ENCODE measurements around the gene AGBL4.

AGBL4 gene

GRCh38 chr1:48500541-48501450 is 1523.0 kb downstream of the AGBL4 start:
- peak overlapping the region; percentile 92 for H3K27ac ChIP-seq
- DNase-seq: peak; percentile 77

GRCh38 chr1:48499211-48499735 is 1524.5 kb downstream of the AGBL4 start:
- no peak for TF ChIP-seq CTCF (IDR thresholded peaks at IDR 0.05; ENCODE audit: low read depth, low read length)
- H3K27ac ChIP-seq: peak overlapping the region; percentile 64
- no peaks in the 10 kb centered on the region for H3K36me3 ChIP-seq
- no peak for DNase-seq
- H3K9me3 ChIP-seq (ENCODE audit: severe bottlenecking): no peaks in the 10 kb centered on the region
- no peaks in the 10 kb centered on the region for H3K27me3 ChIP-seq (ENCODE audit: insufficient read depth, low read depth, severe bottlenecking)
- no peak overlapping the region for H3K4me3 ChIP-seq (ENCODE audit: low read depth, low read length)

More at GRCh38 chr1:48500541-48501450, 1523.0 kb downstream of the AGBL4 start:
- H3K4me3 ChIP-seq (ENCODE audit: low read depth, low read length): peak overlapping the region; percentile 5; the same call in 1 of the 2 replicates
- H3K9me3 ChIP-seq (ENCODE audit: severe bottlenecking): no peaks in the 10 kb centered on the region
- no peaks in the 10 kb centered on the region for H3K27me3 ChIP-seq (ENCODE audit: insufficient read depth, low read depth, severe bottlenecking)
- no peaks in the 10 kb centered on the region for H3K36me3 ChIP-seq
- no peak for TF ChIP-seq CTCF (IDR thresholded peaks at IDR 0.05; ENCODE audit: low read depth, low read length)

GRCh38 chr1:48498096-48498791 is 1525.5 kb downstream of the AGBL4 start:
- Histone ChIP-seq H3K36me3 (no peaks in the 10 kb centered on the region), H3K27me3 (ENCODE audit: insufficient read depth, low read depth, severe bottlenecking) (no peaks in the 10 kb centered on the region), H3K9me3 (ENCODE audit: severe bottlenecking) (no peaks in the 10 kb centered on the region), H3K27ac (peak overlapping the region; percentile 64), H3K4me3 (ENCODE audit: low read depth, low read length) (peak overlapping the region; percentile 22)
- peak; percentile 88 for DNase-seq
- TF ChIP-seq CTCF (IDR thresholded peaks at IDR 0.05; ENCODE audit: low read depth, low read length): peak; percentile 91

GRCh38 chr1:48495911-48496310 is 1527.8 kb downstream of the AGBL4 start:
- Histone ChIP-seq H3K27me3 (ENCODE audit: insufficient read depth, low read depth, severe bottlenecking) (no peaks in the 10 kb centered on the region), H3K4me3 (ENCODE audit: low read depth, low read length) (no peak overlapping the region), H3K36me3 (no peaks in the 10 kb centered on the region), H3K9me3 (ENCODE audit: severe bottlenecking) (no peaks in the 10 kb centered on the region), H3K27ac (peak overlapping the region; percentile 51)
- no peak for TF ChIP-seq CTCF (IDR thresholded peaks at IDR 0.05; ENCODE audit: low read depth, low read length)
- DNase-seq: no peak

GRCh38 chr1:48495166-48495565 is 1528.6 kb downstream of the AGBL4 start:
- TF ChIP-seq CTCF (IDR thresholded peaks at IDR 0.05; ENCODE audit: low read depth, low read length): no peak
- H3K4me3 ChIP-seq (ENCODE audit: low read depth, low read length): no peak overlapping the region
- no peaks in the 10 kb centered on the region for H3K36me3 ChIP-seq
- no peaks in the 10 kb centered on the region for H3K9me3 ChIP-seq (ENCODE audit: severe bottlenecking)
- peak overlapping the region; percentile 51 for H3K27ac ChIP-seq
- H3K27me3 ChIP-seq (ENCODE audit: insufficient read depth, low read depth, severe bottlenecking): no peaks in the 10 kb centered on the region
- DNase-seq: peak; percentile 63
